Nephron progenitor cell (in vitro differentiated cells): ENCODE measurements around the gene ROR2.

ENCODE experiments used
- DNase-seq: peaks from one replicate; pipeline ENCODE4 v3.0.0; 2021
- H3K27ac Mint-ChIP-seq: 2 replicates; pipeline ENCODE4 v1.8.0; 2021; ENCODE audit warnings: mild to moderate bottlenecking, moderate library complexity, mixed read lengths
- H3K27me3 Mint-ChIP-seq: 2 replicates; pipeline ENCODE4 v1.8.0; 2021; ENCODE audit warnings: mild to moderate bottlenecking, low read depth, mixed read lengths; ENCODE audit not compliant: poor library complexity
- H3K36me3 Mint-ChIP-seq: 2 replicates; pipeline ENCODE4 v1.8.0; 2021; ENCODE audit warnings: low read depth, mixed read lengths
- H3K4me1 Mint-ChIP-seq: 2 replicates; pipeline ENCODE4 v1.8.0; 2021; ENCODE audit warnings: mixed read lengths
- H3K4me3 Mint-ChIP-seq: 2 replicates; pipeline ENCODE4 v1.8.0; 2021; ENCODE audit warnings: mild to moderate bottlenecking, moderate library complexity, mixed read lengths
- H3K9me3 Mint-ChIP-seq: 2 replicates; pipeline ENCODE4 v1.8.0; 2021; ENCODE audit warnings: mild to moderate bottlenecking, moderate library complexity, mixed read lengths
- CTCF ChIP-seq: fragments of 200-600 bp; sonication (generic); IDR thresholded peaks from 2 replicates; pipeline ENCODE4 v1.5.0; 2021; ENCODE audit warnings: antibody characterized with exemption

Gene ROR2

DNA sequence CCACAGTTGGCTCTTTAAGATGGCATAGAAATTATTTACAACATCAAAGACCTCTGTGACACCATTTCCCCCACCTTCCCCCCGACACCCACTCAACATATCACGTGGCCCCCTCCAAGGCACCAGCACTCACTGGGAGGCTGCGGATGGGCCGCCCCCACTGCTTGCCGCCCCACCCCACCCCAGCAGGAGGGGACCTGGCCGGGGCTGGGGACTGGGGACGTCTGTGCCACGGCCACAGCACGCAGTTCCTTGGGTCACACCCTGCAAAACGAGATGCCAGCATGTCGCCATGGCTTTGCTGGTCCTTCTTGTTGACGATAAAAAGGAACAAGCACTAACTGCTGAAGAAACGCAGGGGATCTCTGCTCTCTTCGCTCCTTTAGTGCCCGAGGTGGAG lies 269.0 kb downstream of the ROR2 start:
- peaks cover 26% of the 10 kb centered on the region for H3K4me1 Mint-ChIP-seq
- TF ChIP-seq CTCF, result no peak
- H3K27me3 Mint-ChIP-seq, result peaks cover 13% of the 10 kb centered on the region

GRCh38 chr9:91680106-91680505 lies 269.9 kb downstream of the ROR2 start:
- peaks cover 13% of the 10 kb centered on the region for H3K27me3 Mint-ChIP-seq
- H3K4me3 Mint-ChIP-seq, result no peak overlapping the region
- peaks cover 26% of the 10 kb centered on the region for H3K4me1 Mint-ChIP-seq
- no peaks in the 10 kb centered on the region for H3K9me3 Mint-ChIP-seq
- H3K27ac Mint-ChIP-seq, result no peak overlapping the region
- no peak for TF ChIP-seq CTCF
- no peaks in the 10 kb centered on the region for H3K36me3 Mint-ChIP-seq
- no peak for DNase-seq

More for the DNA sequence above, 269.0 kb downstream of the ROR2 start:
- no peaks in the 10 kb centered on the region for H3K9me3 Mint-ChIP-seq
- H3K36me3 Mint-ChIP-seq, result no peaks in the 10 kb centered on the region
- no peak overlapping the region for H3K27ac Mint-ChIP-seq
- no peak for DNase-seq
- no peak overlapping the region for H3K4me3 Mint-ChIP-seq

DNA sequence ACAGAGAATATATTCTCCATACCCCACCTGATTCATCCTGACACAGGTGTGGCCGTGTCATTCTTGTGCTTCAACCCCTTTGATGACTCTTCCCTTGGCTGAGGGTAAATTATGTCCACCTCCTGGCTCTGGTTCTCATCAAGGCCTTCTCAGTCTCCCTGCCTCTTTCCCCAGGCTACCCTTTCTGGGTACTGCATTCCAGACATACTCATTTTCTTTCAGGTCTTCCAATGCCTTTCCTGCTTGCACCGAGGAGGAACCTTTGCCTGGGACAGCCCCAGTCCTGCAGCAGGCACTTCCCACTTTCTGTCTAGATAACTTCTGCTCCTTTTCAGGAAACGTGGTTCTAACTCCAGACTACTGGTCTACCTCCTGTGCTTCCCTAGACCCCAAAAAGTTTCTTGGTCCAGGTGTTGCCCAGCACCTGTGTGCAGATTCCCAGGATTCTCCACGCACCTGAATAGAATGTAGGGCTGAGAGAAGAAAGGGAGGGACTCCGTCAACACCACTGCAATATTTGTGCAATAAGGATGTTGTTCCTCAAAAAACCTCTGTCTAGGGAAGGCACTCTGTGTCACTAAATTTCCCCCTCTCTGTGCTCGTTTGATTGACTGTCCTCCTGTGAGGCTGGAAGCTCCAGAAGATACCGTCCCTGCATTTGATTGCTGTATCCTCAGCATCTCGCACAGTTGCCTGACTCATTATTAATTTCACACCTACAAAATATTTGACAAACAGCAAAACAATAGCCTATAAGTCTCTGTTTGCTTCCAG lies 271.0 kb downstream of the ROR2 start:
- H3K4me3 Mint-ChIP-seq, result no peak overlapping the region

DNA sequence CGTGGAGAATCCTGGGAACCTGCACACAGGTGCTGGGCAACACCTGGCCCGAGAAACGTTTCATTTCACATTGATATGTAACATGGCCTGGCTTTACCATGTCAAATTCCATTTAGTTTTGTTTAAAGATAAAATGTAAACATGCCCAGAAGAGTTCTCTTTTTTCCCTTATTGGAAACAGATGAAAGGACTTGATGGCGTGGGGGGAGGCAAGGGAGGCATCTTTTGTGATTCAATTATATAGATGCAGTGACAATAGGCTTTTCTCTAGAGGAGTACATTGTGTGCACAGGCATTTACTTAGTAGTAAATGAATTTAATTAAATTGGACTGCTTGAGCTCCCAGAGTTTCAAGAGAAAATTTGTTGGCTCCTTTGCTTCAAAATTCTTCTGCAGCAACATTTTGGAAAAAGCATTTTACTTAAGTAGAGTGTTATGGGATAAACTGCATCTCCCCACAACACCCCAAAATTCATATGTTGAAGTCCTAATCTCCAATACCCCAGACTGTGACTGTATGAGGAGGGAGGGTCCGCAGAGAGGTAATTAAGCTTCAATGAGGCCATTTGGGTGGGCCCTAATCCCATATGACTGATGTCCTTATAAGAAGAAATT lies 272.1 kb downstream of the ROR2 start:
- H3K4me1 Mint-ChIP-seq, result peaks cover 26% of the 10 kb centered on the region
- peaks cover 1% of the 10 kb centered on the region for H3K9me3 Mint-ChIP-seq
- H3K27ac Mint-ChIP-seq, result no peak overlapping the region
- TF ChIP-seq CTCF, result no peak
- H3K36me3 Mint-ChIP-seq, result no peaks in the 10 kb centered on the region
- no peak overlapping the region for H3K4me3 Mint-ChIP-seq
- no peak for DNase-seq
- H3K27me3 Mint-ChIP-seq, result peaks cover 10% of the 10 kb centered on the region

More for the DNA sequence above, 271.0 kb downstream of the ROR2 start:
- no peak overlapping the region for H3K27ac Mint-ChIP-seq
- no peak for TF ChIP-seq CTCF
- DNase-seq, result no peak
- H3K9me3 Mint-ChIP-seq, result no peaks in the 10 kb centered on the region
- peaks cover 10% of the 10 kb centered on the region for H3K27me3 Mint-ChIP-seq
- H3K4me1 Mint-ChIP-seq, result peaks cover 26% of the 10 kb centered on the region
- H3K36me3 Mint-ChIP-seq, result no peaks in the 10 kb centered on the region

GRCh38 chr9:91677331-91677730 lies 272.7 kb downstream of the ROR2 start:
- no peaks in the 10 kb centered on the region for H3K36me3 Mint-ChIP-seq
- peak overlapping the region; percentile 51 for H3K4me3 Mint-ChIP-seq
- H3K27ac Mint-ChIP-seq, result peak overlapping the region; percentile 84
- H3K9me3 Mint-ChIP-seq, result peaks cover 5% of the 10 kb centered on the region
- no peak for DNase-seq
- no peak for TF ChIP-seq CTCF
- peaks cover 11% of the 10 kb centered on the region for H3K27me3 Mint-ChIP-seq
- peaks cover 26% of the 10 kb centered on the region for H3K4me1 Mint-ChIP-seq
